HepG2 (cell line): Measurements from ENCODE around the gene NAGK. TPM values are rescaled to one million over a fixed set of nuclear protein-coding genes. Genes with fewer than 3 reads are reported as not detected.

Source experiments
- ATAC-seq: fragments of 200-7000 bp; cut with Tn5 transposase; 3 replicates; pipeline ENCODE4 v1.9.1; 2020; ENCODE audit warnings: mild to moderate bottlenecking, moderate library complexity
- BruUV-seq: library from RNA; stranded (reverse); fragments of 400-500 nt; replicated peaks from 2 replicates; lab custom pipeline; 2021; lab: Mats Ljungman, UMichigan
- CTCF ChIA-PET: fragments of 300-600 bp; formaldehyde crosslinking; extraction: SDS; loops from one replicate; lab custom pipeline; 2021; ENCODE audit warnings: low total read pairs, inconsistent platforms, low intra/inter-chr PET ratio; lab: Yijun Ruan, JAX
- POLR2A ChIA-PET: fragments of 350-600 bp; sonication (Branson Sonifier 250); formaldehyde crosslinking; loops from one replicate; lab custom pipeline; 2020; ENCODE audit warnings: antibody characterized with exemption, inconsistent platforms; lab: Yijun Ruan, JAX
- DNase-seq: peaks from one replicate; pipeline ENCODE4 v3.0.0-alpha.2; 2015; ENCODE audit warnings: low spot score
- FAIRE-seq: peaks from 3 replicates; lab custom pipeline; 2011; peaks lifted over from hg19 to GRCh38; lab: Jason Lieb, UNC
- H2AFZ ChIP-seq: one replicate; pipeline ENCODE4 v1.6.1; 2011; ENCODE audit warnings: low read length, inconsistent platforms
- H3K27ac ChIP-seq: fragments of 300-600 bp; 3 replicates; pipeline ENCODE4 v1.8.0; 2011; ENCODE audit warnings: mixed run types, mild to moderate bottlenecking, mixed read lengths, low read length, inconsistent platforms; ENCODE audit not compliant: insufficient read depth; ENCODE audit errors: extremely low read length
- H3K27me3 ChIP-seq, 2 experiments: fragments of 200-600 bp in 1 of 2; 2 replicates in 1 of 2; 3 replicates in 1 of 2; pipeline versions ENCODE4 v1.6.0 to v1.8.0; 2011; ENCODE audit warnings: low read length in 2 of 2, mild to moderate bottlenecking in 2 of 2, moderate library complexity in 2 of 2, inconsistent platforms in 1 of 2; ENCODE audit not compliant: insufficient read depth in 2 of 2, control insufficient read depth in 1 of 2
- H3K36me3 ChIP-seq, 2 experiments: fragments of 200-600 bp in 1 of 2; replicated peaks in 1 of 2; 2 replicates in 1 of 2; 3 replicates in 1 of 2; pipeline versions ENCODE4 v1.5.1 to v1.8.0; 2011; ENCODE audit warnings: low read length in 2 of 2, inconsistent platforms in 1 of 2; ENCODE audit not compliant: insufficient read depth in 2 of 2, control insufficient read depth in 1 of 2
- H3K4me1 ChIP-seq: 2 replicates; pipeline ENCODE4 v1.5.1; 2012; ENCODE audit warnings: low read length, inconsistent platforms; ENCODE audit not compliant: insufficient read depth
- H3K4me2 ChIP-seq: 2 replicates; pipeline ENCODE4 v1.6.0; 2011; ENCODE audit warnings: low read depth, low read length, inconsistent platforms
- H3K4me3 ChIP-seq, 3 experiments: fragments of 200-600 bp in 1 of 3; sonication (generic), shearing (Covaris generic) in 1 of 3; replicated peaks in 1 of 3; 2 replicates each; pipeline ENCODE4 v1.5.1; 2011 to 2016; ENCODE audit warnings: low read length in 3 of 3, inconsistent platforms in 2 of 3, low read depth in 2 of 3, mild to moderate bottlenecking in 2 of 3, control low read depth in 1 of 3, mixed read lengths in 1 of 3; ENCODE audit not compliant: insufficient read depth in 1 of 3
- H3K79me2 ChIP-seq: one replicate; pipeline ENCODE4 v1.6.1; 2011; ENCODE audit warnings: low read length, inconsistent platforms; ENCODE audit not compliant: insufficient read depth
- H3K9ac ChIP-seq: 2 replicates; pipeline ENCODE4 v1.6.0; 2011; ENCODE audit warnings: mild to moderate bottlenecking, low read depth, low read length, inconsistent platforms; ENCODE audit not compliant: insufficient read depth
- H3K9me3 ChIP-seq: 2 replicates; pipeline ENCODE4 v1.5.1; 2012; ENCODE audit warnings: mild to moderate bottlenecking, low read length
- H4K20me1 ChIP-seq: 2 replicates; pipeline ENCODE4 v1.6.0; 2011; ENCODE audit warnings: inconsistent platforms, mild to moderate bottlenecking, low read length, moderate library complexity; ENCODE audit not compliant: insufficient read depth
- CERS6 ChIP-seq: sonication (generic); formaldehyde crosslinking; IDR thresholded peaks from 2 replicates; pipeline ENCODE4 v1.5.0; 2020; ENCODE audit warnings: missing genetic modification reagents
- GMEB1 ChIP-seq: sonication (generic); formaldehyde crosslinking; IDR thresholded peaks from 2 replicates; pipeline ENCODE4 v1.5.1; 2020; ENCODE audit warnings: missing genetic modification reagents, mild to moderate bottlenecking, borderline replicate concordance
- THYN1 ChIP-seq: sonication (generic); formaldehyde crosslinking; IDR thresholded peaks from 2 replicates; pipeline ENCODE4 v1.8.1; 2023; ENCODE audit warnings: low read depth, mild to moderate bottlenecking, moderate library complexity, missing genetic modification reagents, borderline replicate concordance
- ZNF18 ChIP-seq: sonication (generic); formaldehyde crosslinking; IDR thresholded peaks from 2 replicates; pipeline ENCODE4 v1.8.0; 2022; ENCODE audit warnings: mild to moderate bottlenecking, missing genetic modification reagents; ENCODE audit not compliant: insufficient replicate concordance
- ZNF251 ChIP-seq: sonication (generic); formaldehyde crosslinking; IDR thresholded peaks from 2 replicates; pipeline ENCODE4 v1.9.0; 2021; ENCODE audit warnings: mild to moderate bottlenecking, missing genetic modification reagents
- ZNF333 ChIP-seq: sonication (generic); formaldehyde crosslinking; IDR thresholded peaks from 2 replicates; pipeline ENCODE4 v1.4.0; 2020; ENCODE audit warnings: mild to moderate bottlenecking, missing genetic modification reagents, borderline replicate concordance
- WGBS: methylation state at CpG from one replicate; pipeline ENCODE4 v1.1.6; 2017; ENCODE audit warnings: low lambda C conversion rate; 5-methylcytosine and 5-hydroxymethylcytosine counted together
- in situ Hi-C: cut with HindIII; loops from 2 replicates; pipeline ENCODE4 v1.10.0; 2017; ENCODE audit warnings: low pct_unique_long_range_greater_than_20kb; ENCODE audit not compliant: extremely low pct_ligation_motif_present
- intact Hi-C: fragments of 100-400 bp; cut with micrococcal nuclease; formaldehyde crosslinking; loops from one replicate; pipeline ENCODE4 v1.10.0; 2022; ENCODE audit not compliant: unreplicated experiment
- polyA plus RNA-seq, 8 experiments: library from polyadenylated mRNA; depleted of rRNA in 3 of 8; stranded (reverse) in 7 of 8; unstranded in 1 of 8; fragments of >200 nt; fragmentation: Illumina TruSeq in 4 of 8; extraction: Trizol in 4 of 8; gene quantifications; 2 replicates each; pipeline versions ENCODE4 v1.2.1 to v1.2.3, GENCODE V29; 2011 to 2016; ENCODE audit warnings: low read depth in 4 of 8, missing spikeins in 1 of 8, mixed read lengths in 1 of 8; ENCODE audit not compliant: insufficient read depth in 1 of 8
- total RNA-seq, 5 experiments: library from RNA; depleted of rRNA; stranded (reverse); fragments of >200 nt; fragmentation: Illumina TruSeq; extraction: Trizol; gene quantifications; 2 replicates each; pipeline ENCODE4 v1.2.3, GENCODE V29; 2016; ENCODE audit warnings: low read depth in 1 of 5
- TF ChIP-seq, protein P1 (sequence below), 2 experiments: IDR thresholded peaks; 2 replicates each; pipeline ENCODE4 v1.6.1; 2011 to 2012; ENCODE audit warnings: low read length in 2 of 2, borderline replicate concordance in 1 of 2, low read depth in 1 of 2, mild to moderate bottlenecking in 1 of 2, moderate library complexity in 1 of 2
- TF ChIP-seq, protein P2 (sequence below): sonication (generic); formaldehyde crosslinking; IDR thresholded peaks from 2 replicates; pipeline ENCODE4 v1.5.1; 2020; ENCODE audit warnings: missing genetic modification reagents, mild to moderate bottlenecking, borderline replicate concordance

NAGK gene
- total and polyA plus RNA-seq, 2 of the 13 experiments (the other 11 are each of a cell fraction or from before 2014, with no cell fraction given): 24.4 to 35.2 TPM

- H3K27ac ChIP-seq: peak overlapping the region; percentile 66
- no peaks in the 10 kb centered on the region for H4K20me1 ChIP-seq
- H3K9ac ChIP-seq: peak overlapping the region; percentile 74
- CTCF ChIA-PET: no interaction called here
- peaks cover 14% of the 10 kb centered on the region for H3K79me2 ChIP-seq
- FAIRE-seq (no peak), ATAC-seq (peak; percentile 45; the same call in 2 of the 3 replicates), DNase-seq (no peak)
- H3K4me3 ChIP-seq: peak overlapping the region; percentile 67 to 88 (median 68)
- in situ Hi-C loops (no loop called here), intact Hi-C loops (loop anchor here (5.0 kb wide), 1 partner anchor 60 kb away; no protein-coding TSS in a partner anchor)
- H3K27me3 ChIP-seq: peaks cover 0 to 10% of the 10 kb centered on the region in 2 experiments; a peak in 3 of 5 replicates
- 39% methylated on average over 25 of the region's 26 CpGs for WGBS
- peak overlapping the region; percentile 97 for H3K4me2 ChIP-seq
- peaks cover 0 to 10% of the 10 kb centered on the region in 2 experiments; a peak in 3 of 5 replicates for H3K36me3 ChIP-seq
- POLR2A ChIA-PET: interaction anchor here (0.6 to 2.2 kb wide), 39 partner anchors 8 to 1819 kb away, joined by 3 to 36 read pairs (median 4); partner anchors contain the start of genes ATP6V1B1, MCEE, MPHOSPH10 and NFU1
- TSS peak; percentile 92 for BruUV-seq
- no peak overlapping the region for H2AFZ ChIP-seq
- H3K9me3 ChIP-seq: no peaks in the 10 kb centered on the region
- H3K4me1 ChIP-seq: peaks cover 49% of the 10 kb centered on the region
- peak; percentile 17 for TF ChIP-seq ZNF18 (CRISPR knock-in tag)
- TF ChIP-seq, protein P1, sequence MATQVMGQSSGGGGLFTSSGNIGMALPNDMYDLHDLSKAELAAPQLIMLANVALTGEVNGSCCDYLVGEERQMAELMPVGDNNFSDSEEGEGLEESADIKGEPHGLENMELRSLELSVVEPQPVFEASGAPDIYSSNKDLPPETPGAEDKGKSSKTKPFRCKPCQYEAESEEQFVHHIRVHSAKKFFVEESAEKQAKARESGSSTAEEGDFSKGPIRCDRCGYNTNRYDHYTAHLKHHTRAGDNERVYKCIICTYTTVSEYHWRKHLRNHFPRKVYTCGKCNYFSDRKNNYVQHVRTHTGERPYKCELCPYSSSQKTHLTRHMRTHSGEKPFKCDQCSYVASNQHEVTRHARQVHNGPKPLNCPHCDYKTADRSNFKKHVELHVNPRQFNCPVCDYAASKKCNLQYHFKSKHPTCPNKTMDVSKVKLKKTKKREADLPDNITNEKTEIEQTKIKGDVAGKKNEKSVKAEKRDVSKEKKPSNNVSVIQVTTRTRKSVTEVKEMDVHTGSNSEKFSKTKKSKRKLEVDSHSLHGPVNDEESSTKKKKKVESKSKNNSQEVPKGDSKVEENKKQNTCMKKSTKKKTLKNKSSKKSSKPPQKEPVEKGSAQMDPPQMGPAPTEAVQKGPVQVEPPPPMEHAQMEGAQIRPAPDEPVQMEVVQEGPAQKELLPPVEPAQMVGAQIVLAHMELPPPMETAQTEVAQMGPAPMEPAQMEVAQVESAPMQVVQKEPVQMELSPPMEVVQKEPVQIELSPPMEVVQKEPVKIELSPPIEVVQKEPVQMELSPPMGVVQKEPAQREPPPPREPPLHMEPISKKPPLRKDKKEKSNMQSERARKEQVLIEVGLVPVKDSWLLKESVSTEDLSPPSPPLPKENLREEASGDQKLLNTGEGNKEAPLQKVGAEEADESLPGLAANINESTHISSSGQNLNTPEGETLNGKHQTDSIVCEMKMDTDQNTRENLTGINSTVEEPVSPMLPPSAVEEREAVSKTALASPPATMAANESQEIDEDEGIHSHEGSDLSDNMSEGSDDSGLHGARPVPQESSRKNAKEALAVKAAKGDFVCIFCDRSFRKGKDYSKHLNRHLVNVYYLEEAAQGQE (IDR thresholded peaks at IDR 0.05; ENCODE audit: borderline replicate concordance in 1 of 2, low read depth in 1 of 2, low read length in 2 of 2): no peak
- TF ChIP-seq THYN1: peak; percentile 47; the same call in 1 of the 2 replicates
- TF ChIP-seq, protein P2, sequence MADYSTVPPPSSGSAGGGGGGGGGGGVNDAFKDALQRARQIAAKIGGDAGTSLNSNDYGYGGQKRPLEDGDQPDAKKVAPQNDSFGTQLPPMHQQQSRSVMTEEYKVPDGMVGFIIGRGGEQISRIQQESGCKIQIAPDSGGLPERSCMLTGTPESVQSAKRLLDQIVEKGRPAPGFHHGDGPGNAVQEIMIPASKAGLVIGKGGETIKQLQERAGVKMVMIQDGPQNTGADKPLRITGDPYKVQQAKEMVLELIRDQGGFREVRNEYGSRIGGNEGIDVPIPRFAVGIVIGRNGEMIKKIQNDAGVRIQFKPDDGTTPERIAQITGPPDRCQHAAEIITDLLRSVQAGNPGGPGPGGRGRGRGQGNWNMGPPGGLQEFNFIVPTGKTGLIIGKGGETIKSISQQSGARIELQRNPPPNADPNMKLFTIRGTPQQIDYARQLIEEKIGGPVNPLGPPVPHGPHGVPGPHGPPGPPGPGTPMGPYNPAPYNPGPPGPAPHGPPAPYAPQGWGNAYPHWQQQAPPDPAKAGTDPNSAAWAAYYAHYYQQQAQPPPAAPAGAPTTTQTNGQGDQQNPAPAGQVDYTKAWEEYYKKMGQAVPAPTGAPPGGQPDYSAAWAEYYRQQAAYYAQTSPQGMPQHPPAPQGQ: 0 out of 2 replicates have a peak, but pooled peaks have one; percentile 18
- TF ChIP-seq ZNF251 (CRISPR knock-in tag): peak; percentile 91; the same call in 1 of the 2 replicates
- 0 out of 2 replicates have a peak, but pooled peaks have one; percentile 39 for TF ChIP-seq ZNF333 (CRISPR knock-in tag)
- no peak for TF ChIP-seq GMEB1 (CRISPR knock-in tag)
- 0 out of 2 replicates have a peak, but pooled peaks have one; percentile 83 for TF ChIP-seq CERS6
These were observed 756 bp upstream of the NAGK start for GRCh38 chr2:71067567-71068217.
